ENCODE data around the gene UST. TPM values are rescaled to one million over a fixed set of nuclear protein-coding genes. Genes with fewer than 3 reads are reported as not detected.

The UST gene
- total and polyA plus RNA-seq, 2 of the 8 experiments (the other 6 are each of a cell fraction or from before 2014, with no cell fraction given) = 13.5 to 34.5 TPM

GRCh38 chr6:148857798-148858390 is 111.1 kb downstream of the UST start (continued):
- TF ChIP-seq CHD7 (IDR thresholded peaks at IDR 0.05; ENCODE audit: insufficient replicate concordance, low read length) (no peak), SAP30 (IDR thresholded peaks at IDR 0.05; ENCODE audit: insufficient read depth, insufficient replicate concordance, low read length) (no peak), ATF3 (IDR thresholded peaks at IDR 0.05; ENCODE audit: insufficient read depth, low read depth, low read length) (no peak), BCL11A (IDR thresholded peaks at IDR 0.05; ENCODE audit: low read depth in 2 of 2, low read length in 2 of 2) (no peak), SP2 (IDR thresholded peaks at IDR 0.05; ENCODE audit: low read length) (no peak), GTF2F1 (IDR thresholded peaks at IDR 0.05; ENCODE audit: borderline replicate concordance, low read depth, low read length) (no peak), SIX5 (IDR thresholded peaks at IDR 0.05; ENCODE audit: low read depth, low read length) (no peak), HDAC2 (IDR thresholded peaks at IDR 0.05; ENCODE audit: borderline replicate concordance in 1 of 2, low read depth in 2 of 2, low read length in 2 of 2) (no peak), SIRT6 (IDR thresholded peaks at IDR 0.05; ENCODE audit: low read length) (no peak), GABPA (IDR thresholded peaks at IDR 0.05; ENCODE audit: borderline replicate concordance, insufficient read depth, low read length) (no peak)

All from H1 (cell line).